HEK293T (cell line): ENCODE measurements around the gene ERBB4.
"Not testable (repeated sequence)": the region's sequence is repeated elsewhere in the genome, so short reads cannot be mapped to it uniquely, and the experiment has no call there.

ENCODE experiments used
- CTCF ChIA-PET: fragments of 350-600 bp; formaldehyde crosslinking; extraction: SDS; loops from one replicate; lab custom pipeline; 2021; ENCODE audit warnings: antibody characterized with exemption, inconsistent platforms; lab: Yijun Ruan, JAX
- POLR2A ChIA-PET: fragments of 350-600 bp; formaldehyde crosslinking; extraction: SDS; loops from one replicate; lab custom pipeline; 2020; ENCODE audit warnings: antibody characterized with exemption, inconsistent platforms; lab: Yijun Ruan, JAX
- DNase-seq: peaks from one replicate; pipeline ENCODE4 v3.0.0; 2012; ENCODE audit warnings: mixed read lengths; ENCODE audit errors: extremely low spot score
- ARNT ChIP-seq: fragments of 450-650 bp; IDR thresholded peaks from 2 replicates; pipeline ENCODE4 v1.6.1; 2017; ENCODE audit warnings: mild to moderate bottlenecking
- BHLHE40 ChIP-seq: fragments of 450-650 bp; IDR thresholded peaks from 2 replicates; pipeline ENCODE4 v1.6.1; 2016; ENCODE audit warnings: mild to moderate bottlenecking, moderate library complexity, borderline replicate concordance
- CTBP1 ChIP-seq: fragments of 450-650 bp; IDR thresholded peaks from 2 replicates; pipeline ENCODE4 v1.6.1; 2016; ENCODE audit warnings: borderline replicate concordance
- ELF4 ChIP-seq: fragments of 450-650 bp; IDR thresholded peaks from 2 replicates; pipeline ENCODE4 v1.6.1; 2017; ENCODE audit warnings: antibody characterized with exemption
- FOXA1 ChIP-seq: fragments of 450-650 bp; IDR thresholded peaks from 2 replicates; pipeline ENCODE4 v1.6.1; 2016; ENCODE audit warnings: mild to moderate bottlenecking
- FOXK2 ChIP-seq: fragments of 450-650 bp; IDR thresholded peaks from 2 replicates; pipeline ENCODE4 v1.6.1; 2016; ENCODE audit warnings: mild to moderate bottlenecking
- FOXM1 ChIP-seq: fragments of 450-650 bp; IDR thresholded peaks from 2 replicates; pipeline ENCODE4 v1.6.1; 2017; ENCODE audit warnings: mild to moderate bottlenecking, borderline replicate concordance
- HDGF ChIP-seq: fragments of 450-650 bp; IDR thresholded peaks from 2 replicates; pipeline ENCODE4 v1.6.1; 2017; ENCODE audit warnings: antibody characterized with exemption, borderline replicate concordance
- L3MBTL2 ChIP-seq: fragments of 450-650 bp; conservative IDR thresholded peaks from 2 replicates; pipeline ENCODE4 v1.6.1; 2016; ENCODE audit warnings: mild to moderate bottlenecking
- LEF1 ChIP-seq: fragments of 450-650 bp; IDR thresholded peaks from 2 replicates; pipeline ENCODE4 v1.6.1; 2017; ENCODE audit warnings: mild to moderate bottlenecking, borderline replicate concordance
- NFRKB ChIP-seq: fragments of 450-650 bp; IDR thresholded peaks from 2 replicates; pipeline ENCODE4 v1.6.1; 2016; ENCODE audit warnings: mild to moderate bottlenecking, moderate library complexity
- SP1 ChIP-seq: fragments of 450-650 bp; IDR thresholded peaks from 2 replicates; pipeline ENCODE4 v1.6.1; 2017
- SUZ12 ChIP-seq: fragments of 450-650 bp; IDR thresholded peaks from 2 replicates; pipeline ENCODE4 v1.6.1; 2016; ENCODE audit warnings: mild to moderate bottlenecking
- TARDBP ChIP-seq: fragments of 450-650 bp; IDR thresholded peaks from 2 replicates; pipeline ENCODE4 v1.6.1; 2016
- ZNF384 ChIP-seq: fragments of 450-650 bp; IDR thresholded peaks from 2 replicates; pipeline ENCODE4 v1.6.1; 2016
- TF ChIP-seq, protein P1 (sequence below): fragments of 450-650 bp; IDR thresholded peaks from 2 replicates; pipeline ENCODE4 v1.6.1; 2016

Gene ERBB4

DNA sequence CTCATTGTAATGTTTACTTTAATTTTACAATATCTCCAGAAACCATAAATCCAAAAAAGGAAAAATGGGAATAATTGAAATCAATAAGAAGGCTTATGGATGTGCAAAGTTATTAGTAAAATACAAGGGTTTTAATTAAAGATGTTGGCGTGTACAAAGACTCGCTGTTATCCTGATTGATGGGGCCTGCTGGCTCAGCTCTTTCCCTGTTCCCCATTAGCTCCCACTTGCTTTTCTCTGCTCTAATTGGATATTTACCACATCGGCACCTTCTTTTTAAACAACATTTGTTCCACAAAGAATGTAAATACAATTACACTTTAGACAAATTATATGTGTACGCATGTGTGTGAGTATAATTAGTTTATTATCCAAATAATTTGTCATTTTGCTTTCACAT lies 796.6 kb downstream of the ERBB4 start:
- POLR2A ChIA-PET = no interaction called here
- DNase-seq = no peak
- CTCF ChIA-PET = no interaction called here
- no peak for TF ChIP-seq SUZ12
- no peak for TF ChIP-seq ARNT
- TF ChIP-seq FOXA1 = no peak
- TF ChIP-seq ELF4 = no peak

DNA sequence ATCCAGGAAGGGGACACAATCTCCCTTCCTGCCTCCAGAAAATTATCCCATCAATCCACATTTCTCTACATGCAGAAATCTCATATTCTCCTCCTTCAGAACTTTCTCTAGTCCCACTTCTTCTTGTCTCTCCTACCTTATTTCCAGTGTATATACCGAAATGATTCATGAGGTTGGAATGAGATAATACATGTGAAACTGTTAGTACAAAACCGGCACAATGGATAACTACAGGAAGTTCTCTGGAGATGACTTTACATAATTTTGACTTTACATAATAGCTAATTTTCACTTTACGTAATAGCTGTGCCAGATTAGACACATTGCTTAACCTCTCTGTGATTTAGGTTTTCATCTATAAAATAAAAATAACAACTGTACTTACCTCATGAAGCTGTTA lies 801.3 kb downstream of the ERBB4 start:
- TF ChIP-seq NFRKB (no peak), FOXM1 (no peak), HDGF (no peak), BHLHE40 (no peak), ELF4 (no peak), TARDBP (no peak), SUZ12 (no peak)
- TF ChIP-seq, protein P1, sequence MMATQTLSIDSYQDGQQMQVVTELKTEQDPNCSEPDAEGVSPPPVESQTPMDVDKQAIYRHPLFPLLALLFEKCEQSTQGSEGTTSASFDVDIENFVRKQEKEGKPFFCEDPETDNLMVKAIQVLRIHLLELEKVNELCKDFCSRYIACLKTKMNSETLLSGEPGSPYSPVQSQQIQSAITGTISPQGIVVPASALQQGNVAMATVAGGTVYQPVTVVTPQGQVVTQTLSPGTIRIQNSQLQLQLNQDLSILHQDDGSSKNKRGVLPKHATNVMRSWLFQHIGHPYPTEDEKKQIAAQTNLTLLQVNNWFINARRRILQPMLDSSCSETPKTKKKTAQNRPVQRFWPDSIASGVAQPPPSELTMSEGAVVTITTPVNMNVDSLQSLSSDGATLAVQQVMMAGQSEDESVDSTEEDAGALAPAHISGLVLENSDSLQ = no peak
- ChIA-PET CTCF (no interaction called here), POLR2A (no interaction called here)
- DNase-seq = no peak

DNA sequence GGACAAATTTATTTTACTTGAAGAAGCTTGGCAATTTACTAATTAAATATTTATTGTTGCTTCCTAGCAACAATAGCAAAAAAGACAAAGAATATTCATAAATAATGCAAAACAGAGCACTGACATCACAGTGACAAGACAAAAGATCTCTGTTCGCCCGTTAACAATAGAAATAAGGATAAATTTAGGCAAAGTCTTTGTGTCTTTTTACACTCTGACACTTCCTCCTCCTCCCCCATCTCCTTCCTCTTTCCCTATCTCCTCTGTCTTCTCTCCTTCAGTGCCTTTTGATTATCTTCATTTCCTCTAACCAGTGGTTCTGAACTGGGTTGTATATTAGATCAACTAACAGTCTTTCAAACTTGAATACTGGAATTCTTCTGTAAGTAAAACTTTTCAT lies 808.4 kb downstream of the ERBB4 start:
- DNase-seq = no peak
- ChIA-PET CTCF (no interaction called here), POLR2A (no interaction called here)
- TF ChIP-seq NFRKB = no peak
- no peak for TF ChIP-seq L3MBTL2
- TF ChIP-seq FOXK2 = no peak
- TF ChIP-seq ARNT = no peak
- no peak for TF ChIP-seq FOXA1
- no peak for TF ChIP-seq SUZ12
- TF ChIP-seq TARDBP = no peak
- TF ChIP-seq FOXM1 = no peak
- no peak for TF ChIP-seq HDGF
- no peak for TF ChIP-seq LEF1
- TF ChIP-seq CTBP1 = no peak
- no peak for TF ChIP-seq SP1
- no peak for TF ChIP-seq ELF4
- TF ChIP-seq, protein P1 = no peak

DNA sequence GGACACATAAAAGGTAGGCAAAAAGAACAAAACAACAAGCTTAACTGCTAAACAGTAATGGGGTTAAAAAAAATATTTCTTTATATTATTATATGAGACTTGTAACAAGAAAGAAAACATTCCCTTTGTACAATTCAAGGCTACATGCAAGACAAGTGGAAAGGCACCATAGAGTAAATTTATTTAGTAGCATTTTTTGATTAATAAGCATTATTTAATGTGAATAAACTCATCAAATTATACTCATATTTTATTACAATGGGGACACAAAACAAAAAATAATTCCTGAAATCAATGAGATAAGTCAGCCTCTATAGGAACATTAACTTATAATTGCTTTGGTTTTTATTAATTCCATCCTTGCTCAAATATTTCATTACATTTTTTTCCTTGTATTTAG lies 809.2 kb downstream of the ERBB4 start:
- ChIA-PET POLR2A (no interaction called here), CTCF (no interaction called here)
- TF ChIP-seq LEF1 = no peak
- TF ChIP-seq ELF4 = no peak
- no peak for TF ChIP-seq SUZ12
- TF ChIP-seq, protein P1 = no peak
- no peak for TF ChIP-seq L3MBTL2
- no peak for TF ChIP-seq FOXM1
- no peak for TF ChIP-seq ARNT
- no peak for TF ChIP-seq NFRKB
- no peak for TF ChIP-seq SP1
- no peak for TF ChIP-seq CTBP1
- no peak for TF ChIP-seq TARDBP
- no peak for TF ChIP-seq ZNF384
- DNase-seq = no peak

DNA sequence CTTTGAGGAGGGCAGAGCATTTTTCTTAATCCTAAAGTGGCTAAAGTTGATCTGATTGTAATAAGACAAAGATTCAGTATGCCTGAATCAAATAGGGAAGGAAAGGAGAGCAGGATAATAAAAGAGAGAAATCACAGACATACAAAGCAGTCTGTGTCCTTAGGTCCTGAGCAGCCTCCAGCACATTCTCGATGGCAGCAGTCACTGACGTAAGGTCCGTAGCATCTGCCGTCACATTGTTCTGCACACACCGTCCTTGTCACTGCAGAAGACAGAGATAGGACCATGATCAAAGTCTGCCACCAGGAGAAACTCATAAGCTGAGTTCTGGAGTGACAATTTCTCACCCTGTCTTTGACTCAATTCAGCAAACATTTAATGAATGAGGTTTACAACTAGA lies 813.7 kb downstream of the ERBB4 start:
- TF ChIP-seq FOXK2 (no peak), FOXM1 (no peak), FOXA1 (no peak), SP1 (no peak), ZNF384 (no peak), LEF1 (no peak), L3MBTL2 (no peak)
- TF ChIP-seq, protein P1 = no peak
- ChIA-PET CTCF (no interaction called here), POLR2A (no interaction called here)
- no peak for DNase-seq

DNA sequence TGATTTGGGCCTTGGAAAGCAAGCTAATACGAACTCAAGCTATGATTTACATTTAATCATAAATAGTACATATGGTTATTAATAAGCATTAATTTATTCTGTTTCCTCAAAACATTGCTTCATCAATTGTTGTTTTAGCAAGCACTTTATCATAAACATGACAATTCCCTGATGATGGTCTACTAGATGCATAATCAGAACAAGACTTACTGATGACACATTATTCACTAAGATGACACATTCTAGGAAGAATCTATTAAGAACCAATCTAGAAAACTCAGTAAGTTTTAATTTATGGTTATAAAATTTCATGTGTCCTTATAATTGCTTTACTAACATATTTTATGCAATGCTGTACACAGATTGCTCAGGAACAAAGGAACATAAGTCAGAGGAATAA lies 815.2 kb downstream of the ERBB4 start:
- POLR2A ChIA-PET = no interaction called here
- no peak for DNase-seq
- CTCF ChIA-PET = no interaction called here
- no peak for TF ChIP-seq SUZ12
- no peak for TF ChIP-seq HDGF
- no peak for TF ChIP-seq BHLHE40
- TF ChIP-seq LEF1 = no peak
- no peak for TF ChIP-seq FOXA1
- no peak for TF ChIP-seq ELF4
- TF ChIP-seq TARDBP = no peak
- TF ChIP-seq CTBP1 = no peak

DNA sequence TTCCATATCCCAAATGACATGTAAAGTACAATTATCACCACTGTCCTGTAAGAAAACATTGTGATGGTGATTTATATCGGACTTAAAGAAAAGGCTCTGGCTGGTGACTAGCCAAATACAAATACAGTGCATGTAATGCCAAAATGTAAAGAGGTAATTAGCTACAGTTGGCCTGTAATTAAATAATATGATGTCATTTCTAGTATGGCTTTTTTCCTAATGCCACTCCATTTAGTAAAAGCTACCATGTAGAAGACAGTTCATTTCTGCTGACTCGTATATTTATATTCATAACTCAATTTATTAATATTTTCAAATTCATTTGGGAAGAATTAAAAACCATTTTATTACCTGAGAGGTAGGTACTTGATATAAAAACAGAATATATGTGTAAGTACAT lies 815.7 kb downstream of the ERBB4 start:
- ChIA-PET CTCF (no interaction called here), POLR2A (no interaction called here)
- TF ChIP-seq HDGF (no peak), TARDBP (no peak), SUZ12 (no peak), BHLHE40 (no peak), SP1 (no peak), FOXM1 (no peak), LEF1 (no peak), ARNT (no peak), CTBP1 (no peak), NFRKB (no peak), ELF4 (no peak), L3MBTL2 (no peak), FOXK2 (no peak)
- TF ChIP-seq, protein P1 = no peak
- DNase-seq = no peak

DNA sequence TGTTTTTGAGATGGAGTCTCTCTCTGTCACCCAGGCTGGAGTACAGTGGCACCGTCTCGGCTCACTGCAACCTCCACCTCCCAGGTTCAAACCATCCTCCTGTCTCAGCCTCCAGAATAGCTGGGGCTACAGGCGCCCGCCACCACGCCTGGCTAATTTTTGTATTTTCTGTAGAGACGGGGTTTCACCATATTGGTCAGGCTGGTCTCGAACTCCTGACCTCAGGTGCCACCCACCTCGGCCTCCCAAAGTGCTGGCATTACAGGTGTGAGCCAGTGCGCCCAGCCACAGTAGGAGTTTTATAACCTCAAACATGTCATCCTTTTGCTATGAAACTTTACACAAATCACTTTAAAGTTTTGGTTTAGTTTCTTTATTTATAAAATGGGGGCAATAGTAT lies 816.7 kb downstream of the ERBB4 start:
- POLR2A ChIA-PET, DNase-seq, CTCF ChIA-PET: not testable (repeated sequence)
